ENCODE results near the gene LRP2.

- TF ChIP-seq YY1 (IDR thresholded peaks at IDR 0.05; ENCODE audit: low read depth) (no peak), CTCF (IDR thresholded peaks at IDR 0.05) (no peak), TAF1 (IDR thresholded peaks at IDR 0.05; ENCODE audit: borderline replicate concordance, low read depth, low read length) (no peak), RAD21 (IDR thresholded peaks at IDR 0.05; ENCODE audit: low read length) (no peak)
These were observed 137.0 kb downstream of the LRP2 start for GRCh38 chr2:169225233-169225750.
